Neutrophil (primary cell): ENCODE measurements around the gene PRSS50.

ENCODE experiments used
- H3K27ac ChIP-seq: fragments of 200-600 bp; sonication (generic); 2 replicates; pipeline ENCODE4 v1.5.1; 2016; ENCODE audit warnings: mild to moderate bottlenecking, moderate library complexity
- H3K27me3 ChIP-seq: fragments of 200-600 bp; sonication (generic); 2 replicates; pipeline ENCODE4 v1.6.0; 2016; ENCODE audit warnings: mild to moderate bottlenecking
- H3K36me3 ChIP-seq: fragments of 200-600 bp; sonication (generic); 2 replicates; pipeline ENCODE4 v1.5.1; 2017
- H3K4me1 ChIP-seq, 2 experiments: fragments of 200-600 bp in 1 of 2; sonication (generic) in 1 of 2; 1 replicate in 1 of 2; 2 replicates in 1 of 2; pipeline versions ENCODE4 v1.5.1 to v1.6.1; 2013 to 2016; ENCODE audit warnings: low read depth in 1 of 2, low read length in 1 of 2, mild to moderate bottlenecking in 1 of 2, moderate library complexity in 1 of 2; ENCODE audit not compliant: control insufficient read depth in 1 of 2, insufficient read depth in 1 of 2
- H3K4me3 ChIP-seq, 2 experiments: fragments of 200-600 bp in 1 of 2; sonication (generic) in 1 of 2; 1 replicate in 1 of 2; 2 replicates in 1 of 2; pipeline ENCODE4 v1.5.1; 2013 to 2016; ENCODE audit warnings: low read depth in 1 of 2, low read length in 1 of 2, mild to moderate bottlenecking in 1 of 2, moderate library complexity in 1 of 2
- H3K9me3 ChIP-seq: fragments of 200-600 bp; sonication (generic); 2 replicates; pipeline ENCODE4 v1.5.1; 2016
- CTCF ChIP-seq: fragments of 200-600 bp; sonication (generic); IDR thresholded peaks from 2 replicates; pipeline ENCODE4 v1.5.1; 2016; ENCODE audit warnings: antibody characterized with exemption

Gene PRSS50

GRCh38 chr3:46670000-46670890 is 47.4 kb downstream of the PRSS50 start:
- TF ChIP-seq CTCF: no peak
- no peaks in the 10 kb centered on the region for H3K27me3 ChIP-seq
- H3K9me3 ChIP-seq: no peaks in the 10 kb centered on the region
- H3K4me3 ChIP-seq: no peak overlapping the region
- no peaks in the 10 kb centered on the region for H3K36me3 ChIP-seq
- H3K27ac ChIP-seq: no peak overlapping the region
- no peaks in the 10 kb centered on the region for H3K4me1 ChIP-seq

- Histone ChIP-seq H3K9me3 (no peaks in the 10 kb centered on the region), H3K4me3 (no peak overlapping the region), H3K4me1 (no peaks in the 10 kb centered on the region), H3K27me3 (no peaks in the 10 kb centered on the region), H3K36me3 (no peaks in the 10 kb centered on the region), H3K27ac (no peak overlapping the region)
- TF ChIP-seq CTCF: no peak
Observed at GRCh38 chr3:46669191-46669999, 48.3 kb downstream of the PRSS50 start.

- no peak for TF ChIP-seq CTCF
- no peaks in the 10 kb centered on the region for H3K4me1 ChIP-seq
- H3K36me3 ChIP-seq: no peaks in the 10 kb centered on the region
- H3K4me3 ChIP-seq: no peak overlapping the region
- H3K27me3 ChIP-seq: no peaks in the 10 kb centered on the region
- H3K9me3 ChIP-seq: no peaks in the 10 kb centered on the region
- no peak overlapping the region for H3K27ac ChIP-seq
Observed at GRCh38 chr3:46668591-46668990, 49.1 kb downstream of the PRSS50 start.

- no peaks in the 10 kb centered on the region for H3K9me3 ChIP-seq
- no peaks in the 10 kb centered on the region for H3K4me1 ChIP-seq
- no peak for TF ChIP-seq CTCF
- no peak overlapping the region for H3K27ac ChIP-seq
- no peaks in the 10 kb centered on the region for H3K27me3 ChIP-seq
- no peak overlapping the region for H3K4me3 ChIP-seq
- no peaks in the 10 kb centered on the region for H3K36me3 ChIP-seq
Observed at GRCh38 chr3:46668116-46668515, 49.6 kb downstream of the PRSS50 start.

- Histone ChIP-seq H3K4me3 (no peak overlapping the region), H3K4me1 (no peaks in the 10 kb centered on the region), H3K9me3 (no peaks in the 10 kb centered on the region), H3K27ac (no peak overlapping the region), H3K27me3 (no peaks in the 10 kb centered on the region), H3K36me3 (no peaks in the 10 kb centered on the region)
- no peak for TF ChIP-seq CTCF
Observed at GRCh38 chr3:46667657-46668056, 50.0 kb downstream of the PRSS50 start.
